ENCODE data around the gene LYSET. TPM values are rescaled to one million over a fixed set of nuclear protein-coding genes. Genes with fewer than 3 reads are reported as not detected.
"Not testable (repeated sequence)": the region's sequence is repeated elsewhere in the genome, so short reads cannot be mapped to it uniquely, and the experiment has no call there.

The LYSET gene
- total and polyA plus RNA-seq, 2 donors (not counting 1 experiment from before 2014, with no cell fraction given): 11.1 to 18.8 TPM

DNA sequence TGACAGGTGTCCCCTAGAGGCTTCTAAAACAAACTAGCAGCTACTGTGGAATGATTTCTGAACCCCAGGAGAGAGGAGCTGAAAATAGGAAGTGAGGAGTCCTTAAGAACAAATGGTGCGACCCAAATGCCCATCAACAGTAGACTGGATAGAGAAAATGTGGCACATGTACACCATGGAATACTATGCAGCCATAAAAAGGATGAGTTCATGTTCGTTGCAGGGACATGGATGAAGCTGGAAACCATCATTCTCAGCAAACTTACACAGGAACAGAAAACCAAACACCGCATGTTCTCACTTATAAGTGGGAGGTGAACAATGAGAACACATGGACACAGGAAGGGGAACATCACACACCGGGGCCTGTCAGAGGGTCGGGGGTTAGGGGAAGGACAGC is 48.0 kb downstream of the LYSET start:
- H3K4me3 ChIP-seq (ENCODE audit: control extremely low read depth in 1 of 5, extremely low read depth in 1 of 5, insufficient read depth in 1 of 5, low read depth in 2 of 5, low read length in 4 of 5); H3K79me2 ChIP-seq (ENCODE audit: control insufficient read depth, insufficient read depth, low read length); H4K20me1 ChIP-seq (ENCODE audit: control insufficient read depth, insufficient read depth, low read length, poor library complexity, severe bottlenecking); H3K4me2 ChIP-seq (replicated peaks; ENCODE audit: low read depth, low read length, poor library complexity, severe bottlenecking); intact Hi-C loops (cut with micrococcal nuclease); H3K9me3 Mint-ChIP-seq (ENCODE audit: insufficient read depth); H2AFZ ChIP-seq (ENCODE audit: insufficient read depth, low read depth, low read length, poor library complexity, severe bottlenecking); H3K27ac Mint-ChIP-seq; DNase-seq; H3K9me3 ChIP-seq (ENCODE audit: control extremely low read depth in 1 of 3, control insufficient read depth in 2 of 3, insufficient read depth in 1 of 3, low read length in 2 of 3); H3K4me1 ChIP-seq (ENCODE audit: control insufficient read depth in 2 of 2, insufficient read depth in 2 of 2, low read length in 2 of 2); ATAC-seq (ENCODE audit: low read depth); H3K9ac ChIP-seq (ENCODE audit: low read length); POLR2A ChIA-PET; H3K27me3 Mint-ChIP-seq; H3K27ac ChIP-seq (ENCODE audit: low read length in 2 of 2); H3K4me3 Mint-ChIP-seq: not testable (repeated sequence)
- peaks cover 12% of the 10 kb centered on the region for H3K4me1 Mint-ChIP-seq
- H3K27me3 ChIP-seq (replicated peaks in 1 of 4; ENCODE audit: control extremely low read depth in 1 of 4, control insufficient read depth in 3 of 4, insufficient read depth in 4 of 4, low read length in 3 of 4): peaks cover 0 to 11% (median 0%) of the 10 kb centered on the region in 4 experiments
- H3K36me3 ChIP-seq (replicated peaks in 1 of 2; ENCODE audit: control extremely low read depth in 1 of 2, control insufficient read depth in 1 of 2, extremely low read depth in 1 of 2, insufficient read depth in 2 of 2, low read length in 1 of 2): peaks cover 6 to 12% of the 10 kb centered on the region in 2 experiments
- WGBS (ENCODE audit: insufficient coverage): 100% methylated on average over 2 of the region's 5 CpGs
- CTCF ChIA-PET: interaction anchor here (0.7 to 1.5 kb wide), 5 partner anchors 16 to 656 kb away, joined by 3 to 4 read pairs (median 4); no protein-coding TSS in a partner anchor

DNA sequence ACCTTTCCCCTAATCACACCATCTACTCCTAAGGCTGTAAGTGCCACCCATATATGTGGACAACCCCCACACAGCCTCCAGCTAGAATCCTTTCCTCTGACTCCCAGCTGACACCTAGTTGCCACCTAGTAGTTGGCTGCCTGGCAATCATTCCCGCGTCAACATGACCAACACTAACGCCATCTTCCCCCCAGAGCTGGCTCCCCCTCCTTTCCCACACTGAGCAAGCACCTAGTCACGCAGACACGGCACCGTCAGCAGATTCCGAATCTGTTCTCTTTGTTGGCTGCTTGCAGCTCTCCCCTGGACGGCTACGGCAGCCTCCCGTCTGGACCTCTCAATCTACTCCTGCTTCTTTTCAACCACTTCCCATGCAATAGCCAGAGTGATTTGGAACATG is 49.7 kb downstream of the LYSET start:
- intact Hi-C loops (cut with micrococcal nuclease): loop anchor here (2.0 kb wide), 1 partner anchor 308 kb away; no protein-coding TSS in a partner anchor
- no peak overlapping the region for H3K4me3 Mint-ChIP-seq

More for the DNA sequence above, 49.7 kb downstream of the LYSET start:
- Histone ChIP-seq H3K79me2 (ENCODE audit: control insufficient read depth, insufficient read depth, low read length) (no peaks in the 10 kb centered on the region), H3K4me3 (ENCODE audit: control extremely low read depth in 1 of 5, extremely low read depth in 1 of 5, insufficient read depth in 1 of 5, low read depth in 2 of 5, low read length in 4 of 5) (no peak overlapping the region), H3K27ac (ENCODE audit: low read length in 2 of 2) (no peak overlapping the region), H3K9me3 (ENCODE audit: control extremely low read depth in 1 of 3, control insufficient read depth in 2 of 3, insufficient read depth in 1 of 3, low read length in 2 of 3) (peaks cover 0 to 4% (median 0%) of the 10 kb centered on the region in 3 donors), H3K4me2 (replicated peaks; ENCODE audit: low read depth, low read length, poor library complexity, severe bottlenecking) (no peak overlapping the region), H3K4me1 (ENCODE audit: control insufficient read depth in 2 of 2, insufficient read depth in 2 of 2, low read length in 2 of 2) (peaks cover 4% of the 10 kb centered on the region in 2 donors), H2AFZ (ENCODE audit: insufficient read depth, low read depth, low read length, poor library complexity, severe bottlenecking) (no peak overlapping the region), H3K36me3 (replicated peaks in 1 of 2; ENCODE audit: control extremely low read depth in 1 of 2, control insufficient read depth in 1 of 2, extremely low read depth in 1 of 2, insufficient read depth in 2 of 2, low read length in 1 of 2) (peaks cover 0 to under 1% of the 10 kb centered on the region in 2 experiments), H4K20me1 (ENCODE audit: control insufficient read depth, insufficient read depth, low read length, poor library complexity, severe bottlenecking) (no peaks in the 10 kb centered on the region), H3K9ac (ENCODE audit: low read length) (no peak overlapping the region), H3K27me3 (replicated peaks in 1 of 4; ENCODE audit: control extremely low read depth in 1 of 4, control insufficient read depth in 3 of 4, insufficient read depth in 4 of 4, low read length in 3 of 4) (peaks cover 0 to 9% (median 0%) of the 10 kb centered on the region in 4 experiments)
- no peak for TF ChIP-seq EZH2 (IDR thresholded peaks at IDR 0.05; ENCODE audit: borderline replicate concordance, insufficient read depth, low read depth, low read length, poor library complexity, severe bottlenecking)
- TF ChIP-seq, protein P1, sequence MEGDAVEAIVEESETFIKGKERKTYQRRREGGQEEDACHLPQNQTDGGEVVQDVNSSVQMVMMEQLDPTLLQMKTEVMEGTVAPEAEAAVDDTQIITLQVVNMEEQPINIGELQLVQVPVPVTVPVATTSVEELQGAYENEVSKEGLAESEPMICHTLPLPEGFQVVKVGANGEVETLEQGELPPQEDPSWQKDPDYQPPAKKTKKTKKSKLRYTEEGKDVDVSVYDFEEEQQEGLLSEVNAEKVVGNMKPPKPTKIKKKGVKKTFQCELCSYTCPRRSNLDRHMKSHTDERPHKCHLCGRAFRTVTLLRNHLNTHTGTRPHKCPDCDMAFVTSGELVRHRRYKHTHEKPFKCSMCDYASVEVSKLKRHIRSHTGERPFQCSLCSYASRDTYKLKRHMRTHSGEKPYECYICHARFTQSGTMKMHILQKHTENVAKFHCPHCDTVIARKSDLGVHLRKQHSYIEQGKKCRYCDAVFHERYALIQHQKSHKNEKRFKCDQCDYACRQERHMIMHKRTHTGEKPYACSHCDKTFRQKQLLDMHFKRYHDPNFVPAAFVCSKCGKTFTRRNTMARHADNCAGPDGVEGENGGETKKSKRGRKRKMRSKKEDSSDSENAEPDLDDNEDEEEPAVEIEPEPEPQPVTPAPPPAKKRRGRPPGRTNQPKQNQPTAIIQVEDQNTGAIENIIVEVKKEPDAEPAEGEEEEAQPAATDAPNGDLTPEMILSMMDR (IDR thresholded peaks at IDR 0.05): no peak
- ATAC-seq (ENCODE audit: low read depth) (no peak), DNase-seq (no peak)
- Mint-ChIP-seq H3K9me3 (ENCODE audit: insufficient read depth) (no peaks in the 10 kb centered on the region), H3K27me3 (peaks cover 8% of the 10 kb centered on the region), H3K27ac (no peak overlapping the region), H3K4me1 (peaks cover 12% of the 10 kb centered on the region)
- 68% methylated on average over 10 of the region's 10 CpGs for WGBS (ENCODE audit: insufficient coverage)
- ChIA-PET POLR2A (no interaction called here), CTCF (interaction anchor here (0.7 to 3.3 kb wide), 5 partner anchors 247 to 384 kb away, joined by 3 to 13 read pairs (median 3); no protein-coding TSS in a partner anchor)

Other genes with a start within 250 kb of the LYSET start
- 42.1 and 46.9 TPM in 2 replicates for gene ITPK1, start 69.4 kb upstream of the LYSET start, total RNA-seq
- gene ITPK1, start 69.4 kb upstream of the LYSET start, polyA plus RNA-seq: 34.6 and 46.0 TPM in 2 replicates
- gene MOAP1, start 420 bp upstream of the LYSET start, total RNA-seq: 30.8 and 31.2 TPM in 2 replicates
- gene MOAP1, start 420 bp upstream of the LYSET start, polyA plus RNA-seq: 74.9 and 110 TPM in 2 replicates
- gene GON7, start 21.7 kb downstream of the LYSET start, total RNA-seq: 8.9 and 9.9 TPM in 2 replicates
- gene GON7, start 21.7 kb downstream of the LYSET start, polyA plus RNA-seq: 4.3 and 6.1 TPM in 2 replicates
- 17.3 and 19.1 TPM in 2 replicates for gene UBR7, start 21.9 kb downstream of the LYSET start, total RNA-seq
- gene UBR7, start 21.9 kb downstream of the LYSET start, polyA plus RNA-seq: 11.3 and 14.3 TPM in 2 replicates
- gene BTBD7, start 147.7 kb downstream of the LYSET start, total RNA-seq: 48.6 and 49.0 TPM in 2 replicates
- 8.1 and 9.1 TPM in 2 replicates for gene BTBD7, start 147.7 kb downstream of the LYSET start, polyA plus RNA-seq
- not detected in 2 replicates for gene COX8C, start 161.9 kb downstream of the LYSET start, total RNA-seq
- gene COX8C, start 161.9 kb downstream of the LYSET start, polyA plus RNA-seq: not detected in 2 replicates
- 0.15 and 0.24 TPM in 2 replicates for gene UNC79, start 245.6 kb downstream of the LYSET start, total RNA-seq
- 0.03 and 0.04 TPM in 2 replicates for gene UNC79, start 245.6 kb downstream of the LYSET start, polyA plus RNA-seq

All from B cell (primary cell).